Suppressor macrophage treated with lipopolysaccharide for 4 hours (primary cell): Measurements from ENCODE around the gene STUB1.
"Not testable (repeated sequence)": the region's sequence is repeated elsewhere in the genome, so short reads cannot be mapped to it uniquely, and the experiment has no call there.

Experiments
- DNase-seq: peaks from one replicate; pipeline ENCODE4 v3.0.0-alpha.2; 2020

Gene STUB1

GRCh38 chr16:680967-681745 is 946 bp downstream of the STUB1 start:
- DNase-seq = peak; percentile 49

GRCh38 chr16:681746-682427 is 1.7 kb downstream of the STUB1 start:
- no peak for DNase-seq

- no peak for DNase-seq
Observed at GRCh38 chr16:682493-683395, 2.5 kb downstream of the STUB1 start.

GRCh38 chr16:683396-684070 is 3.3 kb downstream of the STUB1 start:
- no peak for DNase-seq

- peak; percentile 98 for DNase-seq
Observed at GRCh38 chr16:684071-684794, 4.0 kb downstream of the STUB1 start, which contains the start of gene JMJD8. Gene JMJD8, minus strand, starts transcription at chr16:684334. Its CDS starts 15 bp downstream, at chr16:684319.

- DNase-seq = no peak
Observed at GRCh38 chr16:684961-685696, 4.9 kb downstream of the STUB1 start.

GRCh38 chr16:685967-686366 is 5.8 kb downstream of the STUB1 start:
- peak; percentile 43 for DNase-seq

GRCh38 chr16:686459-687260 is 6.5 kb downstream of the STUB1 start:
- DNase-seq = no peak

GRCh38 chr16:687499-687898 is 7.3 kb downstream of the STUB1 start:
- no peak for DNase-seq

- no peak for DNase-seq
Observed at GRCh38 chr16:689175-689897, 9.1 kb downstream of the STUB1 start.

- DNase-seq = not testable (repeated sequence)
Observed at GRCh38 chr16:691242-691641, 11.0 kb downstream of the STUB1 start.

- no peak for DNase-seq
Observed at GRCh38 chr16:692356-693108, 12.3 kb downstream of the STUB1 start.

GRCh38 chr16:693364-693763 is 13.2 kb downstream of the STUB1 start:
- no peak for DNase-seq

GRCh38 chr16:693766-694165 is 13.6 kb downstream of the STUB1 start:
- no peak for DNase-seq

GRCh38 chr16:694187-694862 is 14.1 kb downstream of the STUB1 start:
- DNase-seq = no peak

GRCh38 chr16:694863-695354 is 14.7 kb downstream of the STUB1 start:
- no peak for DNase-seq

- no peak for DNase-seq
Observed at GRCh38 chr16:695355-696089, 15.3 kb downstream of the STUB1 start.
